T1000 (cell line): ENCODE data around the gene MAOB.
"Not testable (repeated sequence)": the region's sequence is repeated elsewhere in the genome, so short reads cannot be mapped to it uniquely, and the experiment has no call there.

ENCODE experiments used
- DNase-seq: peaks from one replicate; lab custom pipeline; 2025; ENCODE audit warnings: mixed read lengths; lab: John Stamatoyannopoulos, UW

The MAOB gene

DNA sequence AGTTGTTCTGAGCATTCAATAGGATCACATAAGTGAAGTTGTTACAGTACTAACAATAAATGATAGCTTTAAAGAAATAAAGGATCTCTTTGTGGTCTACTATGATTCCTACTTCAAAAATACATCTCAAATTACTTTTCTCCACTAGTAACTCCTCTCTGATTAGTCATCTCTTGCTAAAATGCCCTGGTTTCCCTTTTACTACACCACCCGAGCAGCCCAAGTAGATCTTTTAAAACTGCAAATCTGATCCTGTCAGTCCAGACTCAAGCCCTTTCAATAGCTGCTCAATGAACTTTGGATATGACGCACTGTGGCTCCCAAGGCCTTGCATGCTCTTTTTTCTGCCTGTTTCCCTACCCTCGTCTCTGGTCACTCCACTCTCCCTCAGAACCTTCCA is 128.6 kb downstream of the MAOB start:
- DNase-seq = no peak

GRCh38 chrX:43750248-43750676 is 132.0 kb downstream of the MAOB start:
- DNase-seq = peak; percentile 14

DNA sequence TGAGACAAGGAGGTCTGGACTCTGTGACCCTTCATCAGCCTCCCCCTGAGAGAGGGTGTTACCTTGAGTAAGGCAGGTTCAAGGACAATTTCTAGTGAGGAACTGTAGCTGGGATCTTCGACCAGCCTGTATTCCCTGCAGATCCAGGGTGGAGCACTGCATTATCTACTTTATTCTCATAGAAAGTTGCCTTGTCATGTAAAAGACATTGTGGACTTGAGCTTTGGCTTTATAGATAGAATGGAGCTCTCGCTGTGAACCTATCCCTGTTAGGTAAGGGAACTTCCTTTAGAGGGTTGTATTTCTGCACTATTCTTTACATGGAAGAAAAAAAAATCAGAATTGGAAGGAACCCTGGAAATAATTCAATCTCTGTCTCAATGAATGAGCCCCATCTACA is 134.8 kb downstream of the MAOB start:
- no peak for DNase-seq

DNA sequence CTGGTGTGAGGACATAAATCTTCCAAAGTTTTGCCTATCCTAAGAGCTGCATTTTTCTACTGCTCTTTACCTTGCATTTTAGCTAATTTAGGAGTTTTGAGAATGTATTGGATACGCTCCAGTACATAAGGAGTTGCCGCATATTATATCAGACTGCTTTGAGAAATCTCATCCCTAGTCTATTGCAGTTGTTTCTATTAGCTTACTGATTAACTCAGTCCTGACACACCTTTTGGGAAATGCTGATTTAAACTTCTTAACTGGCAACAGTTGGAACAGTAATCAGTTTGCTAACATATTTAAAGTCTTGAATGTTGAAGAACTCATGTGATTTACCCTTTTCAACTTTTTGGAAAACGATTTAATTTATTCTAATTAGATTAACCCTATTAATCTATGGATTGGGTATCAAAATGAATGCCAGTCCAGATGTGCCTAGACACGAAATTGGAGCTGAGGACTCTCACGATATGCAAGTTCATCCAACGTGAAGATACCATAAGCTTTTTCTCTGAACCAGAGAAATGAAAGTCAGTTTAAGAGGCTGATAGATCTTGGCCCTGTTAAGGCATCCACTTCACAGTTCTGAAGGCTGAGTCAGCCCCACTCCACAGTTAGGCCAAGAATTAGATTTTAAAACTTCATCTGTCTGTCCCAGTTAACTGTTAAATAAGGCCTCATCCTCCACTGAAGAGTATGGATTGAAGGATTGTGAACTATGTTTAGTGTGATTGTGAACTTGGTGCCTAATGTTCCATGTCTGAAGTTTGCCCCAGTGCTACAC is 136.1 kb downstream of the MAOB start:
- no peak for DNase-seq

DNA sequence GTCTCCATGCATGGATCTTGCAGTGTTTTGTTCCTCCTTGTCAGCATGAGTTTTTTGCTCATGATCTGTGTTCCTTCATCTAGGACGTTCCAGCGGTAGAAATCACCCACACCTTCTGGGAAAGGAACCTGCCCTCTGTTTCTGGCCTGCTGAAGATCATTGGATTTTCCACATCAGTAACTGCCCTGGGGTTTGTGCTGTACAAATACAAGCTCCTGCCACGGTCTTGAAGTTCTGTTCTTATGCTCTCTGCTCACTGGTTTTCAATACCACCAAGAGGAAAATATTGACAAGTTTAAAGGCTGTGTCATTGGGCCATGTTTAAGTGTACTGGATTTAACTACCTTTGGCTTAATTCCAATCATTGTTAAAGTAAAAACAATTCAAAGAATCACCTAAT is 138.0 kb downstream of the MAOB start:
- DNase-seq = no peak

DNA sequence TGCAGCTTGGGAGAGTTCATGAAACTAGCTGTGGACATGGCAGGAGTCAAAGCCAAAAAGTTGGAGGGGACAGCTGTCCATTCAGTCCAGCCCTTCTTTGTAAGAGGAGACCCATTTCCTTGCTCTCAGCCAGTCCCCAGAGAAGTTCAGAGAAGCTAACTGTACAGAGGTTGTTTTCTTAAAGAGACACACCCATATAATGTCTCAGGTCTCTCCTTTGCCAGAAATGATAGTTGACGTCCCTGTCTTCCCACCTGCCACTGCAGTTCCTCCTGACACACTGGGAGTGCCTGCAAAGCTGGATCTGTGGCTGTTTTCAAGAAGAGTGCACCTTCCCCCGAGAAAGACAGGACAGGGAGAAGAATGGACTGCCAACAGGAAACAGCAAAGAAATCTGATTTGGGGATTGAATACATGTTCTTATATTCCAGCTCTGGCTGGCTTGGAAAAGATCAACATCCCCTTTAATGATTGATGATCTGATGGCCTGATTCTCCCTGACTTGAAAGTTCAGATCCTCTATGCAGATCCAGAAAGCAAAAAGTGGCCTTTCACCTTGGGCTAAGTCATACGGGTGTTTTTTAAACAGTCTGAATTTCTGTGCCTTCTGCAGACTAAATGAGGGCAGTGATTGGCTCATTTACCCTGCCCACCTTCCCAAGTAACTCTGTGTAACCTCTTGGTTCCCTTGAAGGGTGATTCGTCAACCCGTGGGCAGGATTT is 139.0 kb downstream of the MAOB start:
- DNase-seq = no peak

- DNase-seq = no peak
Observed at GRCh38 chrX:43741843-43742573, 140.2 kb downstream of the MAOB start.

GRCh38 chrX:43735957-43736356 is 146.3 kb downstream of the MAOB start:
- no peak for DNase-seq

DNA sequence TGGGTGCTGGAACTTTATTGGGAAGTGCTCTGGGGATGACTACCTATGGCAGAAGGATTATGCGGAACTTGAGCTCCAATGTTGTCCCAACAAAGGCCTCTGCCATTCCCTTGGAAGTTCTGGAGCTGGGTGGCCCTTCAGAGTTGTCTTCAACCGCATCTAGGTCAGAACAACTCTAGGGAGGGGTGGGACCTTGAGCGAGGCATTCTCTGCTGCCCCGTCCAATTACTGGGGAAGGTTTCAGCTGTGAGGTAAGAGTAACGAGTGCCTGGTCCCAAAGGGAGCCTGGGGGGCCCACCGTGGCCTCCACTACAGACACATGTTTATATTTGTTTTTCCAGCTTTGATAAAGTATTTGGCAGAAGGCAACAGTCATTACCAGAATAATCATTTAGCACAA is 146.7 kb downstream of the MAOB start:
- DNase-seq = no peak

DNA sequence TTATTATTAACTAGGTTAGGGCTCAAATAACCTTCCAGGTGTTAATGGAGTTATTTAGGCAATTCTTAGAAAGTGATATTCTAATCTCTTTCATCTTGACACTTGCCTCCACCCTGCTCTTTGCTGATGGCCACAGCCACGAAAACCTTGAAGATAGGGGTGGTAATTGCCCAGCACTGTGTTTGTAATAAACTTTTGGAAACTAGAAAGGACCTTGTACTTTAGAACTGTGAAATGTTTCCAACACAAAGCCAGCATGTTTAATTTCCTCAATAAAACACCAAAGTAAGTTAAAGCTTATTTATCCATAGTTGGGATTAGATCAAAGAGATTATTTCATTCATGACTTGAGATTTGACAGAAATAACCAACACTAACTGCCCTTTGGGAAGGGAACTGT is 147.8 kb downstream of the MAOB start:
- no peak for DNase-seq

DNA sequence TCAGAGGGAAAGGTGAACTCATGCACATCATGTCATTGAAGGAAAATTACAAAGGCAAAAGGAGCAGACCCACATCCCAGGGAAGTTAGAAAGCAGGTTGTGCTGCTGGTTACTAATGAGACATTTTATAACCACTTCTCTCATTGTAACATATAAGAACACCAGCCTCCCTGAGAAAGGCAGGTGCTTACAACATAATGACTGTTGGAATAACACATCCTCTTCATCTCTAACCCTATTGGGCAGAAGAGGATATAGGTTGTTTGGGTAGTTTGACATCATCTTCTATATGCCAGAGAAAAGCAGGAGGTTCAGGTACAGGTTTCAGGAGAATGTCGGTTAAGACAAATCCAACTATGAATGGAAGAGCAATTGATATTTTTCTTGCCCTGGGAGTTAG is 148.6 kb downstream of the MAOB start:
- DNase-seq = no peak

DNA sequence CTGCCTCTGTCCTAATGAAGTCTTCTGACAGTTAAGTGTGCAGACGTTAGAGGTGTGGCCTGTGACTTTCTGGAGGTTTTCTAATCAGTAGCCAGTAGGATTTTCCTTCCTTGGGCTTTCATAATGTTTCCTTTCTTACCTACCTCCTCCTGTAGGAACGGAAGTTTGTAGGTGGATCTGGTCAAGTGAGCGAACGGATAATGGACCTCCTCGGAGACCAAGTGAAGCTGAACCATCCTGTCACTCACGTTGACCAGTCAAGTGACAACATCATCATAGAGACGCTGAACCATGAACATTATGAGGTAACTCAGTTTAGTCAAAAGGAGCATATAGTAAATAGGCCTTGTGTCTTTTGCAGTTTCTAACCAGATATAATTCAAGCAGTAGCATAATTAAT is 151.2 kb downstream of the MAOB start:
- DNase-seq = no peak

- DNase-seq = no peak
Observed at GRCh38 chrX:43728966-43729365, 153.3 kb downstream of the MAOB start.

DNA sequence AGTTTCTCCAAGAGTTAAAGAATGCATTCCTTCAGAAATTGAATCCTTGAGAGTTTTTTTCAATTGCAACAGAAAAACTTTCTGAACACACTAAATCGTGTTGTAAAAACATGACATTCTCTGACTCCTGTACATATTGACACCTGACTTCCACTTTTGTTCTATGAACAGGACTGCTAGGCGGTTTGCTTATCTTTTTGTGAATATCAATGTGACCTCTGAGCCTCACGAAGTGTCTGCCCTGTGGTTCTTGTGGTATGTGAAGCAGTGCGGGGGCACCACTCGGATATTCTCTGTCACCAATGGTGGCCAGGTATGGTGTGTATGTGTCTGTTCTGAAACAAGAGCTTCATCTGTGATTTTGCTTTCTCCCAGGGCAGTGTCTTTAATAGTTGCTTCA is 154.2 kb downstream of the MAOB start:
- DNase-seq = no peak

DNA sequence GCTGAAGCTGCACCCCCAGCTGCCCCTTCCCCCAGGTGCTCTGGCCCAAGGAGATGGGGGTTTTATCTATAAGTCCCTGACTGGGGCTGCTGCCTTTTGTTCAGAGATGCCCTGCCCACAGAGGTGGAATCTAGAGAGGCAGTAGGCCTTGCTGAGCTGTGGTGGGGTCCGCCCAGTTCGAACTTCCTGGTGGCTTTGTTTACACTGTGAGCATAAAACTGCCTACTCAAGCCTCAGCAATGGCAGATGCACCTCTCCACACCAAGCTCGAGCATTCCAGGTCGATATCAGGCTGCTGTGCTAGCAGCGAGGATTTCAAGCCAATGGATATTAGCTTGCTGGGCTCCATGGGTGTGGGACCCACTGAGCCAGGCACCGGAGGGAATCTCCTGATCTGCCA is 155.0 kb downstream of the MAOB start:
- DNase-seq = not testable (repeated sequence)

DNA sequence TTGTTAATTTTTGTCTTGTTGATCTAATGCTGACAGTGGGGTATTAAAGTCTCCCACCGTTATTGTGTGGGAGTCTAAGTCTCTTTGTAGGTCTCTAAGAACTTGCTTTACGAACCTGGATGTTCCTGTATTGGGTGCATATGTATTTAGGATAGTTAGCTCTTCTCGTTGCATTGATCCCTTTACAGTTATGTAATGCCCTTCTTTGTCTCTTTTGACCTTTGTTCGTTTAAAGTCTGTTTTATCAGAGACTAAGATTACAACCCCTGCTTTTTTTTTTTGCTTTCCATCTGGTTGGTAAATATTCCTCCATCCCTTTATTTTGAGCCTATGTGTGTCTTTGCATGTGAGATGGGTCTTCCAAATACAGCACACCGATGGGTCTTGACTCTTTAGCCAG is 157.0 kb downstream of the MAOB start:
- not testable (repeated sequence) for DNase-seq

DNA sequence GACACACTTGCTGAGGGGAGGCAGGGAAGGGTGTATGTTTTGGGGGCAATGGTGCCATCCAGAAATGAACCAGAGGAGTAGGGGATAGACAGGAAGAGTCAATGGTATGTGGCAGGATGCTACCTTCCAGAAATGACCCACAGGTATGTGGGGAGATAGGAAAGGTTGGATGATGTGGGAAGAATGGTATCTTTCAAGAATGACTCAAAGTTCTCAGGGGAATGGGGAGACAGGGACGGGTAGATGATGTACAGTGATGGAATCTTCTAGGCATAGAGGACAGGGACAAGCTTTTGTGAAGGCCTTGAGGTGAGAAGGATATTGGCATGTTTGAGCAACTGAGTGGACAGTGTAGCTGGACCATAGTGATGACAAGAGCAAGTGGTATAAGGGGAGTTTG is 161.3 kb downstream of the MAOB start:
- DNase-seq = no peak

DNA sequence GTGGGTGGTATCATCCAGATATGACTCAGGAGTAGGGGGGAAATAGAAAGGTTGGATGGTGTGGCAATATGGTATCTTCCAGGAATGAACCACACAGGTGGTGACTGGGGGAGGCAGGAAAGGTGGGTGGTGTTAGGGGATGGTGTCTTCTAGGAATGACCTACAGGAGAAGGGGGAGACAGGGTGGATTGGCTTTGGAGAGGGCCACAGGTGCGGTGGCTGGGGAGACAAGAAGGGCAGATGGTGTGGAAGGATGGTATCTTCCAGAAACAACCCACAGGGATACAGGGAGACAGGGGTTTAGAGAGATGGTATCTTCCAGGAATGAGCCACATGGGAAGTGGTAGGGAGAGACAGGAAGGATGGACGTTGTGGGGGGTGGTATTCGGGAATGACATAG is 162.2 kb downstream of the MAOB start:
- DNase-seq = no peak

GRCh38 chrX:43718956-43719355 is 163.3 kb downstream of the MAOB start:
- DNase-seq = peak; percentile 57

DNA sequence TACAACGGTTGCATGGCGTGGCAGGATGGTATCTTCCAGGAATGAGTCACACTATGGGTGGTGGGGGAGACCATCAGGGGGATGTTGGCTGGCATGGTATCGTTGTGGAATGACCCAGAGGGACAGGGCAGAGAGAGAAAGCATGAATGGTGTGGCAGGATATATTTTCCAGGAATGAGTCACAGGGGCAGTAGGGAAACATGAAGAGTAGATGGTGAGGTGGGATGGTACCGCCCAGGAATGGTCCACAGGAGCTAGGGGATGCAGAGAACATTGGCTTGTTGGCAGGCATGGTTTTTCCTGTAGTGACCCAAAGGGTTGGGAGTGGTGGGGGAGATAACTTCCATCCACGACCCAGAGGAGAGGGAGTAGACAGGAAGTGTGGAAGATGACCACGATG is 163.7 kb downstream of the MAOB start:
- peak; percentile 57 for DNase-seq

DNA sequence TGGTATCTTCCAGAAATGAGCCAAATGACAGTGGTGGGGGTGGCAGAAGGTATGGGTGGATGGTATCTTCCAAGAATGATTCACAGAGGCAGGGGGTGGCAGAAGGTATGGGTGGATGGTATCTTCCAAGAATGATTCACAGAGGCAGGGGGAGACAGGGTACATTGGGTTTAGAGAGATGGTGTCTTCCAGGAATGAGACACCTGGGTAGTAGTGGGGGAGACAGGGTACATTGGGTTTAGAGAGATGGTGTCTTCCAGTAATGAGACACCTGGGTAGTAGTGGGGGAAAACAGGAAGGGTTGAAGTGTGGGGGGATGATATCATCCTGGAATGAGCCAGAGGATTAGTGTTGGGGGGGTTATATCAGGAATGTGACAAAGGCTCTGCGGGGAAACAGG is 164.2 kb downstream of the MAOB start:
- DNase-seq = no peak

DNA sequence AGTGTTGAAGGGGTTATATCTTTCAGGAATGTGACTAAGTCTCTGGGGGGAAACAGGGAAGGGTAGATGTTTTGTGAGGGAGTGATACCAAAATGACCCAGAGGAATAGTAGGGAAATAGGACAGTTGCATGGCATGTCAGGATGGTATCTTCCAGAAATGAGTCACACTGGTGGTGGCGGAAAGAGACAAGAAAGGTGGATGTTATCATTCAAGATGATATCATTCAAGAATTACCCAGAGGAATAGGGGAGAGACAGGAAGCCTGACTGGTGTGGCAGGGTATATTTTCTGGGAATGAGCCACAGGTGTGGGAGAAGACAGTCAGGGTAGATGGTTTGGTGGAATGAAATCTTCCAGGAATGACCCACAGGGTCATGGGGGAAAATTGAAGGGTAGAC is 165.1 kb downstream of the MAOB start:
- peak; percentile 8 for DNase-seq

GRCh38 chrX:43716696-43717095 is 165.6 kb downstream of the MAOB start:
- DNase-seq = no peak
